Cardiac fibroblast (primary cell): ENCODE measurements around the gene COL5A1.

ENCODE experiments used
- DNase-seq, 2 donors: peaks; one replicate each; pipeline versions ENCODE4 v3.0.0 to v3.0.0-alpha.2; 2010; ENCODE audit warnings: low read depth in 2 of 2
- H3K4me3 ChIP-seq, 2 donors: replicated peaks in 1 of 2; 1 replicate in 1 of 2; 2 replicates in 1 of 2; pipeline ENCODE4 v1.5.1; 2011; ENCODE audit warnings: low read depth in 2 of 2, low read length in 2 of 2, mild to moderate bottlenecking in 2 of 2, moderate library complexity in 1 of 2
- CTCF ChIP-seq: IDR thresholded peaks from one replicate; pipeline ENCODE4 v1.5.1; 2011; ENCODE audit warnings: low read depth, mild to moderate bottlenecking, low read length, inconsistent platforms

Gene COL5A1

GRCh38 chr9:134814598-134815215, 173.1 kb downstream of the COL5A1 start:
- no peak for TF ChIP-seq CTCF
- DNase-seq: peak in 1 of 2 donors; percentile 58
- no peak overlapping the region for H3K4me3 ChIP-seq

GRCh38 chr9:134815435-134816214, 174.0 kb downstream of the COL5A1 start:
- TF ChIP-seq CTCF: no peak
- no peak overlapping the region for H3K4me3 ChIP-seq
- no peak for DNase-seq

- DNase-seq: no peak
- no peak overlapping the region for H3K4me3 ChIP-seq
- TF ChIP-seq CTCF: no peak
Observed at GRCh38 chr9:134816264-134816663, 174.7 kb downstream of the COL5A1 start.

- DNase-seq: no peak
- no peak overlapping the region for H3K4me3 ChIP-seq
- TF ChIP-seq CTCF: no peak
Observed at GRCh38 chr9:134818000-134818568, 176.5 kb downstream of the COL5A1 start.

GRCh38 chr9:134818591-134818990, 177.0 kb downstream of the COL5A1 start:
- no peak for DNase-seq
- H3K4me3 ChIP-seq: no peak overlapping the region
- TF ChIP-seq CTCF: no peak

GRCh38 chr9:134820901-134821300, 179.3 kb downstream of the COL5A1 start:
- H3K4me3 ChIP-seq: no peak overlapping the region
- no peak for TF ChIP-seq CTCF
- DNase-seq: no peak
